Fibroblast of skin of abdomen (primary cell): ENCODE measurements around the gene CSRNP2. TPM values are rescaled to one million over a fixed set of nuclear protein-coding genes. Genes with fewer than 3 reads are reported as not detected.
"Not testable (repeated sequence)": the region's sequence is repeated elsewhere in the genome, so short reads cannot be mapped to it uniquely, and the experiment has no call there.

Experiments used
- DNase-seq: peaks from one replicate; pipeline ENCODE4 v3.0.0-alpha.2; 2013
- polyA plus RNA-seq, 2 experiments: library from polyadenylated mRNA; unstranded; fragments of 120-200 nt; gene quantifications; one replicate each; pipeline ENCODE4 v1.2.1, GENCODE V29; 2013; ENCODE audit not compliant: insufficient read length in 2 of 2

CSRNP2 gene, protein sequence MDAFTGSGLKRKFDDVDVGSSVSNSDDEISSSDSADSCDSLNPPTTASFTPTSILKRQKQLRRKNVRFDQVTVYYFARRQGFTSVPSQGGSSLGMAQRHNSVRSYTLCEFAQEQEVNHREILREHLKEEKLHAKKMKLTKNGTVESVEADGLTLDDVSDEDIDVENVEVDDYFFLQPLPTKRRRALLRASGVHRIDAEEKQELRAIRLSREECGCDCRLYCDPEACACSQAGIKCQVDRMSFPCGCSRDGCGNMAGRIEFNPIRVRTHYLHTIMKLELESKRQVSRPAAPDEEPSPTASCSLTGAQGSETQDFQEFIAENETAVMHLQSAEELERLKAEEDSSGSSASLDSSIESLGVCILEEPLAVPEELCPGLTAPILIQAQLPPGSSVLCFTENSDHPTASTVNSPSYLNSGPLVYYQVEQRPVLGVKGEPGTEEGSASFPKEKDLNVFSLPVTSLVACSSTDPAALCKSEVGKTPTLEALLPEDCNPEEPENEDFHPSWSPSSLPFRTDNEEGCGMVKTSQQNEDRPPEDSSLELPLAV
- polyA plus RNA-seq (2013, experiment 1 of 2; ENCODE audit: insufficient read length), result 20.4 TPM
- polyA plus RNA-seq (2013, experiment 2 of 2; ENCODE audit: insufficient read length), result 22.9 TPM

DNA sequence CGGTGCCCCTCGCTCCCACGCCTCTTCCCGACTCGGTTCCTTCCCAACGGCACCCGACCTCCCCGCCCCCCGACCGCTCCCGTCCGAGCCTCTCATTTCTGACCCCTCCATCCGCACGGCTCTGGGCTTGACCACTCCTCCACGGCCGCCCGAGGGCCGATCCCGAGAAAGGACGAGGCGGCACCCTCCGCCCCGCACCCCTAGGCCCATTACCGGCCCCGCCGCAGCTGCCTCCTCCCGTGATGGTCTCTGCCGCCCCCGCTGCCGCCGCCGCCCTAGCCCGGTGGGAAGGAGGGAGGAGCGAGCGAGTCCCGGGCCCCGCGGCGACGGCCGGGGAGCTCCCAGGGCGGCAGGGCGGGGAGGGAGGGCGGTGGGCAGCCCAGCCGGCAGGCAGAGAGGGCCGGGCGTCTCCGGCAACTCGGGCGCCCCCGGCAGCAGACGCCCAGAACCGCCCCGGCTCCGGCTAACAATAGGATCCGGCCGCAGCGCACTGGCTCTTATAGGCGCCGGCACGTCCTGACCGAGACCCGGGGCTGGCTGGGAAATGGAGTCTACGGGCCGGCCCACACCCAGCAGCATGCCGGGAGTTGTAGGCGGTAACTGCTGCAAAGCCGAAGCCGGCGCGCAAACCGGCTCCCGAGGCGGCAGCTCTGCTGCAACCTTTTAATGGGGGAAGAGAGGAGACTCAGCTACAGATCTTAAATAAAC, at the start of gene CSRNP2:
CSRNP2 (minus strand) TSS at position 471 of the 708 bp plus-strand sequence. CDS start 7,035 bp downstream, outside the sequence.
- DNase-seq, result peak; percentile 97

DNA sequence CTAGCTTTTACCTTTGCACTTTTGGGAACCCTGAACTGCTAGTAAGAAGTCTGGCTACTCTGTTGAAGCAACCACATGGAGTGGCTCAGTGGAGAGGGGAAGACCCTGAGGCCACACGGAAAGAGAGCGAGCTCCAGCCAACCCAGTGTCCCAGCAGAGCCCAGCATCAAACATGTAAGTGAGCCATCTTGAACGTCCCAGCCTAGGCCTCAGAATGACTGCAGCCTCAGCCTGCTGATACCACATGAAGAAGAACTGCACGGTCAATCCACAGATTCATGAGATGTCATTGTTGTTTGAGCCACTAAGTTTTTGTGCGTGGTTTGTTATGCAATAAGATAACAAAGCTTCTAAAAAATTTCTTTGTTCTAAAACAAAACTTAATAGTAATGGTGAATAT, 49.3 kb upstream of the CSRNP2 start:
- DNase-seq, result no peak

DNA sequence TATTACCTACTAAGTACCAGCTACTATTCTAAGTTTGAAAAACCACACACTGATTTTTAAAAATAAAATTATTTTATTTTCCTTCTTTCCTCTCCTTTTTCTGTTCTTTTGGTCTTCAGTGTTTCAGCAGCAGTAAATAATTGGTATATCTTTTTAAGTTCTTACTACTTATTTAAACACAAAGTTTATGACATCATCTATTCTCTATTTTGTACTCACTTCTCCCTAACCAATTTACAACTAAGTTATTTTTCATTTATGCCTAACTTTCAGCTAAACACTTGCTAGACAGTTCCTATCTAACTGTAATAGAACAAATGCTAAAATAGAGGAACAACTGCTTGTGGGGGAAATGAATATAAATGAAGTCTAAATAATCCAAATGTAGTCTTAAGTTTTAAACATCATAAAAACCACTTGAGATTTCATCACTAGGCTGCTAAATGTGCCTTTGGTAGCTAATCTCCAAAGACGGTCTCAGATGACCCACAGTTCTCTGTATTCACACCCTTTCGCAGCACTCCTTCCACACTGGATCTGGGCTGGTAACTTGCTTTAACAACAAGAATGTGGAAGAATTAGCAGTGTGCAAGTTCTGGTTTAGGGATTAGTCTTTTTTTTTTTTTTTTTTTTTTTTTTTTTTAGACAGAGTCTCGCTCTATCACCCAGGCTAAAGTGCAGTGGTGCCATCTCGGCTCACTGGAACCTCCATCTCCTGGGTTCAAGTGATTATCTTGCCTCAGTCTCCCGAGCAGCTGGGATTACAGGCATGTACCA, 48.5 kb upstream of the CSRNP2 start:
- DNase-seq, result no peak

DNA sequence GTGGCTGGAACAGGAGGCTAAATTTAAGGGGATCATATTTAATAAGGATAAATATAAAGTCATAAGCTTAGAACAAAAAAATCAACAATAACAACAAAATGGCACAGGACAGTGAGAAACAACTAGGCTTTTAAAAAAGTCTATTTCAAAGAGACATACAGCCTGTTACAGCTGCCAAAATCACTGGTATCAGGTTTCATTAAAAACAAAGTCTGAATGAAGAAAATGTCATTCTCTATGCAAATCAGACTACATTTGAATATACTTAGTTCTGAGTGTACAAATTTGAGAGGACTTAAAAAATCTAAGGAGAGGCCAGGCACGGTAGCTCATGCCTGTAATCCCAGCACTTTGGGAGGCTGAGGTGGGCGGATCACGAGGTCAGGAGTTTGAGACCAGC, 45.5 kb upstream of the CSRNP2 start:
- no peak for DNase-seq

DNA sequence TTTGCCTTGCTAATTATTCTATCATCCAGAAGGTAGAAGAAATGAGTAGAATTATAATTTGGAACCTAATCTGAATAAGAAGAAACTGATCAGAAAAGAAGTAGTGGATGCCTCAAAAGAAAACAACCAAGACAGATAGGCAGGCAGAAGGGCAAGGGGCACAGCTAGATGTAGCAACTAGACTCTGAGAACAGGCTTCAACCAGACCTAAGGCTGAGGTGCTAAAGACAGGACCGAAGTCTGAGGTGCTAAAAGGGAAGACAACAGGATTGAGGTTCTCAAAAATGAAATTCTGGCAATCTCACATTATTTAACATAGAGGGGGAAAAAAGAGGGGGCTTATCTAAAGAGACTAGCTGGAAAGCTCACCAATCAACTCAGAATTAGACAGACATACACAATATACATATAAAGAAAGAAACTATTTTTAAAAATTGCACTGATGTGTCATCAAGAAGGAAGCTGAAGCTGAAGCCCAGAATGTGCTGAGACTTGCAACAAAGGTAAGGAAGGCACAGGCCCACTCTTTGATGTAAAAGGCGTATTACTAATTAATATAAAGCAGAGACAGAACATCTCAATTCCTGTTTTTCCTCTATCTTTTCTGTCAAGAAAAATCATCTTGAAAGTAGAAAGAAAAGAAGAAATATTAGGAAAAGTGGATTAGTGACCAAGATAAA, 43.8 kb upstream of the CSRNP2 start:
- DNase-seq, result peak; percentile 12

DNA sequence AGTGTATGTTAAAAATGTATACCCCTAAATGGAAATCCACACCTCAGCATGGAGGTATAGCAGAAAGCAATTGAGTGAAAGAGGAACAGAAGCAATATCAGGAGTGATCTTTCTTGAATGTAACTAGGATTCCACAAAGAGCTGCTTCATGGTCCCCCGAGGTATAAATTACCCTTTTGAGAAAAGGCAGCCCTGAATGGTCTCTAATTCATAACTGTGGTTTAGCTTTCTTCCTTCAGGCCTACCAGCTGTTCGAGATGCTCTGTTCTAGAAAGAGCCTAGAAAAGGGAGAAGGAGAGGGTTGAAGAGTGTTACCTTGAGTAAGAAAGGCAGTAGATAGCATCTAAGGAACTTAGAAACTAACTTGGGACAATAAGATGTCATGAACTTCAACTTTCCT, 42.9 kb upstream of the CSRNP2 start:
- no peak for DNase-seq

DNA sequence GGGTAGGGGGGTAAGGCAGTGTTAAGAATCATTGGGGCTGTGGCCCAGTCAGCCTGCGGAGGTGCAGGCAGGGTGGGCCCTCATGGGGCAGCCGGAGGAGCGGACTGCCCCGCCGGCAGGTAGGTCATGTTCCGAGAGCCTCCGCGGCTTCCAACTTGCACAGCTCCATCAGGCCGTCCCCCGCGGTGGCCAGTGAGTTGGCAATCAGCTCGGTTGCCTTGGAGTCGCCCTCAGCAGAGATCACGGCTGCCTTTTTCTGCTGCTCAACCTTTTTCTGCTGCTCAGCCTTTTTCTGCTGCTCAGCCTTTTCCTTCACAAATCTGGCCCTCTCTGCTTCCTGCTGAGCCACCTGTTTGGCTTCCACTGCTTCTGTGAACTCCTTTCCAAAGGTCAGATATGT, 41.1 kb upstream of the CSRNP2 start:
- no peak for DNase-seq

DNA sequence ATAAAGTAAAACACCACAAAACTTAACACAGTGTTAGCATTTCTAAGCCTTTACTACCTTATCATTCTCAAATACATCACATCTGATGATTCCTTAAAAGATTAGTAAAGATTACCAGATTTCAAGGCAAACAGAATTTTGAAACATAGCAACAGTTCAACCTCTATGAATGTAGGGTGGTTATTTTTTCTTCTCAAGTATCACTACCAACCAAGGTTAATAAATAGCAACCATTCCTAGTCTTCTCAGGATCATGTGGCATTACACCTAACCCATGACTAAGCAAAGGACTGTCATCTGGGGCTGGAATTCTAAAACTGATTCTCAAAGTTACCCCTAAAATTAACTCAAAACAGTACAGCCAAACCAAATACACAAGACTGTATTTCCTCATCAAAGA, 39.4 kb upstream of the CSRNP2 start:
- DNase-seq, result no peak

DNA sequence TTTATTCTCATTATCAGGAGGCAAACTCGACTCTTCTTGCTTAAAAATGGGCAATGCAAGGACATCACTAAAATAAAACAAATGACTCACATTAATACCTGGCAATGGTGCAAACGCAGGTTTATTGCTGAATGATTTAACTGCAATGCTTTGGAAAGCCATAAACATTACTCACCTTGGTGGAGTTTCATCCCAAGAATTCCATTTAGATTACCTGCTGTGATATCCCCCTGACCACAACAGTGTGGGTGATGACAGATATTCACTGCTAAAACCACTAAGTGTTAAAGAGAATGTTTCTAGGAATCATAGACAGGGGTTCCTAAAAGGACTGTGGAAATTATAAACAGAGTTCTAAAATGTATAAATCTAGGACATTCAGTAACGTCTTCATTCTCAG, 35.3 kb upstream of the CSRNP2 start:
- DNase-seq, result peak; percentile 78

DNA sequence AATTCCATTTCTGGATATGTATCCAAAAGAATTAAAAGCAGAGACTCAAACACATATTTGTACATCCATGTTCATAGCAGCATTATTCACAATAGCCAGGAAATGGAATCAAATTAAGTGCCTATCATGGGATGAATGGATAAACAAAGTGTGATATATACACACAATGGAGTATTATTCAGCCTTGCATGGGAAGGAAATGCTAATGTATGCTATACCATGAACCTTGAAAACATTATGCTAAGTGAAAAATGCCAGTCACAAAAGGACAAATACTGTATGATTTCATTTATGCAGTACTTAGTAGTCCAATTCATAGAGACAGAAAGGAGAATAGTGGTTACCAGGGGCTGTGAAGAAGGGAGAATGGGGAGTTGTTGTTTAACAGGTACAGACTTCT, 32.1 kb upstream of the CSRNP2 start:
- DNase-seq, result no peak

DNA sequence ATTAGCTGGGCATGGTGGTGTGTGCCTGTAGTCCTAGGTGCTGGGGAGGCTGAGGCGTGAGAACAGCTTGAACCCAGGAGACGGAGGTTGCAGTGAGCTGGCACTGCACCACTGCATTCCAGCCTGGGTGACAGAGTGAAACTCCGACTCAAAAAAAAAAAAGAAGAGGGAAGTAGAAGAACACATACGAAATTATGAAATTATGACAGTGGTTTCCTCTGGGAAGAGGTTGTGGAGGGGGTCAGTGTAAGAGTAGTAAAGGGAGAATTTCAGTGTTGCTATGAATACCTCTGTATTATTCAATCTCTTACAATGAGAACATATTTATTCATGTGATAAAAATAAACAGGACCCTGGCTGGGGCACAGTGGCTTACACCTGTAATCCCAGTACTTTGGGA, 24.7 kb upstream of the CSRNP2 start:
- DNase-seq, result no peak

DNA sequence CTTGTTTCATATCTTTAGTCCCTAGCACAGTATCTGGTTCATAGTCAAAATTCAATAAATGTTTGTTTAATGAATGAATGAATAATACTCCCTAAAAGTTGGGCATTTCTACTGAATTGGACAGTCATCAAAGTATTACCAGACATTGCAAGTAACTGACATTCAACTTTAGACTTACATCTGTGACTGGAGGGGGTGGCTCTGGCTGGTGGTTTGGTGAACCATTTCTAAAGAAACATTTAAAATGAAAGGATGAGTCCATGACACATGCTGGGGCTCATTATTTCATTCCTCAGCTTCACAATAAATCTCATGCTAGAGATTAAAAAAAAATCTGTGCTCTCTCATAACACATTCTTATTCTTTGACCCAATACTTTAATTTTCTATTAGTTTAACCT, 20.6 kb upstream of the CSRNP2 start:
- DNase-seq, result no peak

DNA sequence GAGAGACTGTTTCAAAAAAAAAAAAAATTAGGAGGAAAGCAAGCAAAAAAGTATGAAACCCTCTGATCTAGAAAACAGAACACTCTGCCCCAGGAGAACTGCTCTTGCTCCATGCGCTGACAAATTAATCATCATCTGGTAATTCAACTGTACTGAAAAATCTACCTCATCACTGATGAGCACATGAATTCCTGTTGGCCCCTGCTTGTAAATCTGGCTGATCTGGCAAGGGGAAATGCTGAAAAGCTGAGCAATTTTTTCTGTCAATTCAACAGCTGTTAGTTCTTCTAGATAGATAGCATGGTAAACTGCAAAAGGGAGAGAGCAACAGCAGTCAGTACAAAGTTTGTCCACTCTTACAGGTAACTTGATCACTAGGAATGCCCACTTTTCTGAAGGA, 15.2 kb upstream of the CSRNP2 start:
- DNase-seq, result peak; percentile 18

DNA sequence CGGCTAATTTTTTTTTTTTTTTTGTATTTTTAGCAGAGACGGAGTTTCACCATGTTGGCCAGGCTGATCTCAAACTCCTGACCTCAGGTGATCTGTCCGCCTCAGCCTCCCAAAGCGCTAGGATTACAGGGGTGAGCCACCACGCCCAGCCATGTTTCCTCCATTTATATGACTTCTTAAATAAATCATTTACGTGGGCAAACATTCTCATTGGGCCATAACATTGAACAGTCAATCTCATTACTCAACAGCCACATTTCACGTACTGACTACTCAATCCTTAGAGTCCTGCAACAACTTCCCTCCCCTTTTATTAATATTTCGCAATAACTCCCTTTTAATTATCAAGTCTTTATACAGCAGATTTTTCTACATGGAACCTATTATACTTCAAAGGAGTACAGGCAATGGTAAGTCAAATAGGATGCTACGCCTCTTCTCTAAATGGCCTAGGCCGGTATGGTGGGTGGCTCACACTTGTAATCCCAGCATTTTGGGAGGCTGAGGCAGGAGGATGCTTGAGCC, 7.4 kb upstream of the CSRNP2 start:
- no peak for DNase-seq

DNA sequence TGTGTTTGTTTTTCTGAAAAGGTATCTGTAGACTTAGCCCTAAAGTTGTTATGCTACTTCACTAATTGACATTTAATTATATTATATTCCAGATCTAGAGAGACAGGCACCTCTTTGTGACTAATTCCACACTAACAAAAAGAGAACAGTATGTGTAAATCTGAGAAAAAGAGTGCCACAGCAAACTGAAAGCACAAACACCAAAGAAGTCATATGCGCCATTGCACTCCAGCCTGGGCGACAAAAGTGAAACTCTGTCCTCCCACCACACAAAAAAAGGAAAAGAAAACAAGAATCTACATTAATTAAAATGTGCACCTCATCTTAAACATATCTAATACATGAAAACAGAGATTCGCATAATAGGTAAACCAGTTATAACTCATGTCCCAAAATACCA, 4.4 kb upstream of the CSRNP2 start:
- DNase-seq, result no peak

DNA sequence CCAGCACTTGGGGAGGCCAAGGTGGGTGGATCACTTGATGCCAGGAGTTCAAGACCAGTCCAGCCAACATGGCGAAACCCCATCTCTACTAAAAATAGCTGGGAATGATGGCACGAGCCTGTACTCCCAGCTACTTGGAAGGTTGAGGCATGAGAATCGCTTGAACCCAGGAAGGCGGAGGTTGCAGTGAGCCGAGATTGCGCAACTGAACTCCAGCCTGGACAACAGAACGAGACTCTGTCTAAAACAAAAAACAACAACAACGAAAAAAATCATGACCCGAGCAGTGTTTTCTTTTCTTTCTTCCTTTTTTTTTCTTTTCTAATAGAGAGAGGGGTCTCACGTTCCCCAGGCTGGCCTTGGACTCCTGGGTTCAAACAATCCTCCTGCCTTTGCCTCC, 3.5 kb upstream of the CSRNP2 start:
- DNase-seq, result no peak

DNA sequence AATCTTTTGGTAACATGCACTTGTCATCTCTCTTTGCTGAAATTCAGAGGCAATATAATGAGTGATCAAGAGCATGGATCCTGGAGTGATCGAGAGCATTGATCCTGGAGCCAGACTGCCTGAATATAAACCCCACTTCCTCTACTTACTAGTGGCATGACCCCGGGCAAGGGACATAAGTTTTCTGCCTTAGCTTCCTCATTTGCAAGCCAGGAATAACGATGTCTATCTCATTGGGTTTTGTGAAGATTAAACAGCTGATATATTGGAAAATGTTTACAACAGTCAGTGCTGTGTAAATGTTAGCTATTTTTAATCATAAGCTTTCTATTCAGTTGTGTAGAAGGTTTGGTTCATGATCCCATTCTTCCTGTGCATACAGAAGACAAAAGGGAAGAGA, 2.4 kb upstream of the CSRNP2 start:
- DNase-seq, result no peak

DNA sequence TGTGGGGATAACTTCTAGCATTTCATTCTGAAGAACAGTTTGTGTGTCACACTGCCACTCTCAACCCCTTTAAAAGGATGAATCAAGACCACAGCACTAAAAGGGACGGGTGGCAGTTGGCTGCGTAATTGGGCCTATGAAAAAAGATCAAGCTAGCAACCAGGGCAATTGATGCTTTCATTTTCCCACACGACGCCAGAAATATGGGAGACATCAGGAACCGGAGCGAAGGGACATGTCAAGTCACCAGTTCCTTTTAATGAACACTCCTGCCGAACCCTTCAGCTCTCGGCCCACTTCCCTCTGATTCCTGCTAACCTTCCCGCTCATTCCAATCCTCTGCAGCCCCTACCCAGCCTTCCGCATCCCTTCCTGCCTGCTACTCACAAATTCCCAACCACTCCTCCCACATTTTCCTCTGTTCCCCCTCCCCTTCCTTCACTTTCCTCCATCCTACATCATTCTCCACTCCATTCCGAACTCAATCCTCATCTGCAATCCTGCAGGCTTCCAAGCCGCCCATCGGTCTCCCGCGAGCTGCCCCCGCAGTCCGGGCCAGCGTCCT, 753 bp downstream of the CSRNP2 start:
- peak; percentile 42 for DNase-seq

DNA sequence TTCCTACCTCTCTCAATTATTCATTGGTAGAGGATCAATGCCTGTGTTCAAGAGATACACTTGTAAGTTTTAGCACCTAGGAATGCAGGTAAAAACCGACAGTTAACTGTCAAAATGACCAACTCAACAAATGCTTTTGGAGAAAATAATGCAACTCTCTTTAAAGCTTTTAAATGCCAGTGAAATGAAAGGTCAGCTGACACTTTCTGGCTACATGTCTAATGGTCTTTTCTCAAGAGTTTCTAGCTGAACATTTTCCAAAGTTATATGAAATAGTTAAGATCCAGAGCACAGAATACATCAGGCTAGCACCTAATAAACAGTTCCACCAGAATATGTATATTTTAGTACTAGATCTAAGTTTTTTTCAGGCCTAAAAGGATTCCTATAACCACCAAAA, 2.0 kb downstream of the CSRNP2 start:
- no peak for DNase-seq

DNA sequence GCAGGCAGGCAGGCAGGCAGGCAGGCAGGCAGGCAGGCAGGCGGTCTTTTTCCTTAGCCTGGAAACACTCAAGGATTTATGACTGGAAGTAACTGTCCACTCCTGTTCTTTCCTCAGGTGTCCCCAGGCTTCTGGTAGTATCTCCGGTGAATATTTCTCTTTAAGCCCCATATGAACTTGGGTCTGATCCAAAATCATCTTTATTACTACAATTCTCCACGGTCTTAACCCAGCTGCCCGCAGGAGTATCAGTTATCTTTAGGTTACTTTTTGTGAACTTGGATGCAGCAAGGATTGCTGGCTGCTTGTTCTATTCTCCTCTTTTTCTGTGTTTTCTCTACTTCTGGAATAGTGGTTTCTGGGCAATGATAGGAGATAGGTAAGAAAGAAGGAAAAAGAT, 3.3 kb downstream of the CSRNP2 start:
- no peak for DNase-seq

DNA sequence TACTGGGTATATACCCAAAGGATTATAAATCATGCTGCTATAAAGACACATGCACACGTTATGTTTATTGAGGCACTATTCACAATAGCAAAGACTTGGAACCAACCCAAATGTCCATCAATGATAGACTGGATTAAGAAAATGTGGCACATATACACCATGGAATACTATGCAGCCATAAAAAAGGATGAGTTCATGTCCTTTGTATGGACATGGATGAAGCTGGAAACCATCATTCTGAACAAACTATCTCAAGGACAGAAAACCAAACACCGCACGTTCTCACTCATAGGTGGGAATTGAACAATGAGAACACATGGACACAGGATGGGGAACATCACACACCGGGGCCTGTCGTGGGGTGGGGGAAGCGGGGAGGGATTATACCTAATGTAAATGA, 4.5 kb downstream of the CSRNP2 start:
- not testable (repeated sequence) for DNase-seq

DNA sequence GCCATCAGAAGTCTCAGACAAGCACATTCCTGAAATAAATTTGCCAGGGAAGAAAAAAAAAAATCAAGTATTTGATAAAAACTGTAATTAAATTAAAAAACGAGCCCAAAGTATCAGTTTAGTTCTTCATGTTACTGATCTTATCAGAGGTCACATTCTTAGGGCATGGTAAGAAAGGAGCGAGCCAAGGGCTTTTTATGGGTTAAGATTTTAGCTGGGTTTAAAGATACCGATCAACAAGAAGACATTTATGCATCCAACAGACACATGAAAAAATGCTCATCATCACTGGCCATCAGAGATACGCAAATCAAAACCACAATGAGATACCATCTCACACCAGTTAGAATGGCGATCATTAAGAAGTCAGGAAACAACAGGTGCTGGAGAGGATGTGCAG, 5.0 kb downstream of the CSRNP2 start:
- DNase-seq, result not testable (repeated sequence)
